CD4-positive, alpha-beta T cell treated with Interleukin-4 for 1 hour (primary cell): ENCODE data around the gene PRRX1.

Experiments
- DNase-seq, 2 donors: peaks; one replicate each; pipeline ENCODE4 v3.0.0-alpha.2; 2020 to 2022

PRRX1 gene

DNA sequence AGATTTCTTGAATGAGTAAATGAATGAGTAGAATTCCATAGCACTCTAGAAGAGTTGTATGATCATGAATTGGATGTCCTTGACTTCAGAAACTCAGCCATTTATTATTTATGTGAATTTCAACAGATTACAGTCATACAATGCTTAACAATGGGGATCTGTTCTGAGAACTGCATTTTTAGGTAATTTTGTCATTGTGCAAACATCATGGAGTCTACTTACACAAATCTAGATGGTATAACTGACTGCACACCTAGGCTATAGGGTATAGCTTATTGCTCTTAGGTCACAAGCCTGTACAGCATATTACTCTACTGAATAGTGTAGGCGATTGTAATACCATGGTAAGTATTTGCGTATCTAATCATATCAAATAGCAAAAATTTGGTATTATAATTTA is 59.6 kb downstream of the PRRX1 start:
- DNase-seq: no peak

DNA sequence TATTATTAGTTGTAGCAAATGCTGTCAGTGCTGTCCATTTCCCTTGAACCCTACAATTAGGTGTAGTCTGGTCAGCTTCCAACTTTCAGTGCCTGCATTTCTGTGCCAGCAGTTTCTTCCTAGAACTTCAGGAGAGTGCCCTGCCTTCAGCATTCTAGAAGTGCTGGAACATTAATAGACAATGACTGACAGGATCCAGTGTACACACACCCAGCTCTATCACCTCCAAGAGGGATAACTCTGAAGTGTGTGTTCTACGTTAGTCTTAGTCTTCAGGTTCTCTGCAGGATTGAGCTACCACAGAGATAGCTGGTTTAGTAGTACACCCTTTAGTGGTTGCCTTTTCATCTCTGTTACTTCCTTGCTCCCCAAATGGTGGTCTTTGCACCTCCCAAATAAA is 61.4 kb downstream of the PRRX1 start:
- no peak for DNase-seq

DNA sequence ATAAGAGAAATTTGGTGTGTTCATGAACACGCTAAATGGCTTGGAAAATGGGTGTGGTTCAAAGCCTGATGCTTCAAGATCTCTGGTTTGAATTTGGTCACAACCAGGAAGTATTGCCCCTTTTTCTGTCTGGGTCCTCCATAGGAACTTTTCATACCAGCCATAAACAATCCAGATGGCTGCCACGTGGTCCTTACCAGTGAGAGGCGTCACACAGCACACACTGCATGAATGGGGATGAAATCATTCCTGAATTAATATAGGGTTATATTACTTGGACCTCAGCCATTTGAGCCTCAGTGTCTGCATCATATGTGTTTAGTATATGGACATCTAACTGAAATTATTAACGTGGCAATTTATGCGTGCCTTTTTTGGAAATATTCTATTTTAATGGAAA is 64.0 kb downstream of the PRRX1 start:
- no peak for DNase-seq

DNA sequence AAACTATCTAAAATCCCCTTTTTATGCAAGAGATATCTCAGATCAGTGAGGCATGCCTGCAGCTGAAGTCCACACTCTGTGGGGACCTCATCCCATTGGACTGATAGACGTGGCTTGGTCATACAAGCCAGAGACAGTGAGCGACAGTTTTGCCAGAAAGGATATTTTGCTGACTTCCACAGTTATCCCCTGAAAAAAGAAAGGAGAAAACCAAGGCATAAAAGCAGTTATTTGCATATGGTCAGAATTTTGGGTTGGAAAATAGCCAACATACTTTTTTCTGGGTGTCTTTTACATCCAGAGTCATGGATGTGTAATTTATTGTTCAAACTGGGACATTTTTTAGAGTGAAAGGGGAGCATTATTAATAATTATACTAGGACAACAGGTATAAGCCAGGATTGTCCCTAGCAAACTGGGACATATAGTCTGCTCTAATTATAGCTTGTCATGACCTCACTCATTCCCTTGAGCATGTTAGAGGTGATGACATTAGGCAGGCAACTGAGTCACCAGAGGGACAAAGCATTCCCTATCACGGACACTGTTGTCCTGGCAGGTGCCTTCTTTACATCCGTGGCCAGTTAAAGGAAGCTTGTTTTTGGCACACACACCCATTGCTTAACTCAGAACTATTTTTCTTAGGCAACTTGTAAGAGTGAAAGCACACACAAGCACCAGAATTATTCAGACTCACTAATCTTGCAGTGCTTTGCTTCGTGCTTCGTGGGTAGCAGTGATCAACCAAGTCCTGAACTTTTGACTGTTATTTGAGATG is 65.5 kb downstream of the PRRX1 start:
- DNase-seq: no peak

DNA sequence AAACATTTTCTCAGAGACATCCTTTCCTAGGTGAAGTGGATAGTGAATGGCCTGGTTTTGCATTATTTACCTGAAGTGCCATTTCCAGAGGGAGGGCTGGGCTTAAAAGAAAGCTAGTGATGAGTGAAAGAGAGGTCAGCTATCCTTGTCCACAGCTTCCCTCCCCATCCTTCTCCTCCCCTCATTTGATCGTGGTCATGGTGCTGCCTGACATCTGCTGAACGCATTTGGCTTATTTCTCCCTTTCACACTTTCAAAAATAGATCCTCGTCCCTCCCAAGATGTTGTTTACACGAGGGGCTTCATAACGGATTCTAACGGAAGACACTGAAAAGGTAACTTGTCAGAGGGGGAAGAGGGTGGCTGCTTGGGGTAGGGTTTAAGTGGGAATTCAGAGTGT is 66.1 kb downstream of the PRRX1 start:
- no peak for DNase-seq

DNA sequence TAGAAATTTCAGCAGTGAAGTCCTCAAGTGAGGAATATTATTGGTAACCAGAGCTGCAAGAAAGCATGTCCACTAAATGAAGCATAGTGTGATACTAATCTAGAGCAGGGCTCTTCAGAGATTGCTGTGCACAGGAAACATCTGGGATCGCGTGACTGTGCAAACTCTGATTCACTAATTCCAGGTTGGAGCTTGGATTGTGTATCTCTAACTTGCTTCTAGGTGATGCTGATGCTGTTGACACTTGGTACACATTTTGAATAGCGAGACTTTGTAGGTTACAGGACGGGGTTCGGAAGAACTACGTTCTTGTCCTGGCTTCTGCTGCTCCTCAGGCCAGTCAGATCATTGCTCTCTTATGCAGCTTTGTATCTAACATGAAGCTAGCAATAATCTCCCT is 66.5 kb downstream of the PRRX1 start:
- DNase-seq: no peak

DNA sequence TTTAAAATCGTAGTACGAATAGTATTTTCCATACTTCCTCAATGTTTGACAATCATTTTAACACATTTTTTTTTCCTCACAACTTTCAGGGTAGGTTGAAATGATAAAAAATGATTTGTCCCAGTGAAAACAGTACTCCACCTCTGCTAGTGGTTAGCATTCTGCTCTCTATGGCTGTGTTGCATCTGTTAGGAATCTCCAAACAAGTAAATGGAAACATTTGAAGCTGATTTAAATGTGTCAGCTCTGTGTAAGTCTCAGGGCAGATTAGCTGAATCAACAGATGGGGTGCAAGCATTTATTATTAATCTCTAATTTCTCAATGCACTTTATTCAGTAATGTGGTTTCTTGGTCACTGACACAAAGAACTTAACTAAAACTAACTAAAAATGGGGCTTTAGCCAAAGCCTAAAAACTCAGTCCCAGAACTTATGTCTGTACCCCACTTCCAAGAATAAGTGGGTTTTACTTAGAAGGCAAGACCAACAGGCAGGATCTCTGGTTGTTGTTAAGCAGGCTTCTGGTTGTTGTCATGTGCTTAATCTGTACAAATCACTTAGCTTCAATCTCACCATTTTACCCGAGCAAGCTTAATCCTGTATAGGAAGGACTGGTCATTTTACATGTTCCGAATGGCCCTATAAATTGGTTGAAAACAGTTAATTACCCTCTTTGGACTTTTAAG is 67.8 kb downstream of the PRRX1 start:
- DNase-seq: no peak

DNA sequence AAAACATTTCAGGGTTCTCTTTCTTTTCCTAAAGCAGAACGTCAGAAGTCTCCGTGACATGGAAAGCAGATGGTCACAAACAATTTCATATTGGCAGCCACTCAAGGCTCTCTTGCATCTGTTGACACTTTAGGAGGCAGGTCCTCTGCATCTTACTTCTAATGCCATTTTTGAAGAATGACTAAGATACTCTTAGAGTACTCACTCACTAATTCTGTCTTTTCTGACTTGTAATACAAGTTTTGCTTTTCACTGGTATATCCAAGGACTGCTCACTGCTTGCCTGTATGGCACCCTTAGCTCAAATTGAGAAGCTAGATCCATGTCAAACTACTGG is 68.3 kb downstream of the PRRX1 start:
- DNase-seq: no peak

DNA sequence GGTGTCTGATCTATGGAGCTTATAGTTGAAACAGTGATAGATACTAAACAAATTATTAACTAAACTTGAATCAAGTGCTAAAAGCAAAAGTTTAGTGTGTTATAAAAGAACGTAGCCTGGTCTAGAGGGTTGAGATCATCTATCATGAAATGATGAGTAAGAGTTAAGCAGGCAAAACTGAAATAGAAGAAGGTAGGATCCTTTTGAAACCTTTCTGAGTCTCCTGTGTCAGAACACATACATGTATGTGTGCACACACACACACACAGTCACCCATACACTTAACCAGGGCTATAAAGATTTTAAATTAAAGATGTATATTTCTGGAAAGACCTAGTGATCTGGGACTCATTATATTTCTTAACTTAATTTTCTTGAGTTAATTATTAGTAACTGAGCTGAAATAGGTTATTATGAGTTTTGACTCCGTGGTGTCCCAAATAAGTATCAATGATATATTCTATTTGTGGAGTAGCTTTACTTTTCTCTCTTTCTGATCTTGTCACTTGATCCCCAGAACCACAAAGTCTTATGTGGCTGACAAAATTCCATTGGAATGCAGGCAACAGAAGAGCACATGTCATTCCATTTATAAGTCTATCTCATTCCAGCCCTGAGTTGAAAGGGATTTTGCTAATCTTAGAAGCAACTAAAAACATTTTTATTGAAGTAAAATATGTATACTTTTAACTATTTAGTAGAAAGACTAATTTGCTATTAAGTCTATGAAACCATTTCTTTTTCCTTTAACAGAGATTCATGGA is 70.7 kb downstream of the PRRX1 start:
- no peak for DNase-seq

DNA sequence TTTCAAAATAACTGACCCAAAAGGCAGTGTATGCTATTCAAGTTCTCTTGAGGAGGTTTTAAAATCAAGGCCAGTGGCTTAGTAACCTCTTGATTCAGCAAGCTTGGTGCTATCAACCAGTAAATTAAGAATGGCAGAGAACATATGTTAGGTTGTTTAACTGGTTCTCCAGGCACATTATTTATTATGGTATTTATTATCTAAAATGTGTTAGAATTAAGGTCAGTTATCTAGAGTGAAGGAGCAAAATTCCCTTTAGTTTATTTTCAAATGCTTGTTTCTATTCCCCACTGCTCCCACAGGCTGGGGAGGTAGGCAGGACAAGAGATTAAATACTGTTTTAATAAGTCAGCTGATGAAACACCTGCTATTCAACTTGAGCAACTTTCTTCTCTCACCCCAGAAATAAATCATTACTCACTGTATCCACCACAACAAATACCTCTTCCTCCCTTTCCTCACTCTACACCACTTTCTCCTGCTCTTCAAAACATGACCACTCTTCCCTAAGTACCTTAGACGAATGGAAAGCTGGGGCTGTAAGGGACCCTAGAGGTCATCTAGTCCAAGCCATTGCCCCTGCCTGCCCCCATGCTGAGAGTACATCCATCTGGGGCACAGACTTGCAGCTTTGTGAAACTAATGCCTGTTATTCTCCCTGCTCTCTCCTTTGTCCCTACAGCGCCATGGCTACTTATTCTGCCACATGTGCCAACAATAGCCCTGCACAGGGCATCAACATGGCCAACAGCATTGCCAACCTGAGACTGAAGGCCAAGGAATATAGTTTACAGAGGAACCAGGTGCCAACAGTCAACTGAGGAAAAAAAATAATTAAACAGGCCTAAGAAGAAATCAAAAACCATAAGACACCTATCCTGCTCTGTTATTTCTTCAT is 71.7 kb downstream of the PRRX1 start:
- no peak for DNase-seq

DNA sequence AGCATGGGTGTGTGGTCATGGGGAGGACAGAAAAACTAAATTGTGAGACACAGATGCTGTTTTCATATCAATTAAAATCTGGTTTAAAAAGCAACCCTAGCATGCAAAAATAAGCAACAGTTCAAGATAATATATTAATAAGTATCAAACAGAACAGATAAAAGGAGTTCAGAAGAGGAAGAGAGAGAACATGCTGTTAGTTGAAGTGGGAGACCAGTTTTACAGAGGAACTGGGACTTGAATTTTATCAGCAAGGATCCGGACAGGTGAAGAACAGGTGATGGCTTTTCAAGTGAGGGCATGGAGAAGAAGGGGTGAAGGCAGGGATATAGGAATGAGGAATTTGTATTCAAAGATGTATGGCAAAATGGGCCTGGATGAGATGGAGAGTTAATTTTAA is 75.9 kb downstream of the PRRX1 start:
- DNase-seq: no peak

DNA sequence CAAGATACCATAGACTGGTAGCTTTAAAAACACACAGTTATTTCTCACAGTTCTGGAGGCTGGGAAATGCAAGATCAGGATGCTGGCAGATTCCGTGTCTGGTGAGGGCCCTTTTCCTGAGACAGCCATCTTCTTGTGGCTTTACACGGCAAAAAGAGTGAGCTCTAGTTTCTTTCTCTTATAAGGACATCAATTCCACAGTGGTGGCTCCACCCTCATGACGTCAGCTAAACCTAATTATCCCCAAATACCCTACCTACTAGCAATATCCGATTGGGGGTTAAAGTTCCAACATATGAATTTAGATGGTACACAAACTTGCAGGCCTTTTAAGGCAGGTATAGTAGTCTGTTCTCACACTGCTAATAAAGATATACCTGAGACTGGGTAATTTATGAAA is 77.7 kb downstream of the PRRX1 start:
- DNase-seq: no peak

DNA sequence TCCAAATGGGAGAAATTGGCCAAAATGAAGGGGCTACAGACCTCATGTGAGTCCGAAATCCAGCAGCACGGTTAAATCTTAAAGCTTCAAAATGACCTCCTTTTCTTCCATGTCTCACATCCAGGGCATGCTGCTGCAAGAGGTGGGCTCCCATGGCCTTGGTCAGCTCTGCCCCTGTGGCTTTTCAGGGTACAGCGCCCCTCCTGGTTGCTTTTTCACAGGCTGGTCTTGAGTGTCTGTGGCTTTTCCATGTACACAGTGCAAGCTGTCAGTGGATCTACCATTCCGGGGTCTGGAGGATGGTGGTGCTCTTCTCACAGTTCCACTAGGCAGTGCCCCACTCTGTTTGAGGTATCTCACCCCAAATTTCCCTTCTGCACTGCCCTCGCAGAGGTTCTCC is 78.7 kb downstream of the PRRX1 start:
- DNase-seq: no peak

DNA sequence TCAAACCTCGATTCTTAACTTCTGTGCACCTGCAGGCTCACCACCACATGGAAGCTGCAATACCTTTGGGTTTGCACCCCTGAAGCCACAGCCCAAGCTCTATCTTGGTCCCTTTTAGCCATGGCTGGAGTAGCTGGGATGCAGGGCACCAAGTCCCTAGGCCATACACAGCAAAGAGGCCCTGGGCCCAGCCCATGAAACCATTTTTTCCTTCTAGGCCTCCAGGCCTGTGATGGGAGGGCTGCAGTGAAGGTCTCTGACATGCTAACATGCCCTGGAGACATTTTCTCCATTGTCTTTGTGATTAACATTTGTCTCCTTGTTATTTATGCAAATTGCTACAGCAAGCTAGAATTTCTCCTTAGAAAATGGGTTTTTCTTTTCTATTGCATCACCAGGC is 79.2 kb downstream of the PRRX1 start:
- DNase-seq: no peak

DNA sequence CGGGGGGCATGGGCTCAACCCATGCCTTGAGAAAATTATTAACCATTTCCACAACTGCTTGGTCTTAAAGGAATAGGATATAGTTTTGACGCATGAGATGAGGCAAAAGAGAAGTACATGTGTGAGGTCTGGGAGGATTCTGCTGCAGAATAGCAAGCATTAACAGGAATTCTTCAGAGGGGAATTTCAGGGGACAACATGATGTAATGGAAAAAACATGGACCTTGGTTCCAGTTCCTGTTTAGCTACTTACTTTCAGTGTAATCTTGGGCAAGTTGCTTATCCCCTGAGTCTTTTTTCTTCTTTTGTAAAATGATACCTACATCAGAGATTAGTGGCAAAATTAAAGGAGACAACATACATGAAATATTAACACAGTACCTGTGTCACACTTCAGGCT is 85.6 kb downstream of the PRRX1 start:
- DNase-seq: no peak

DNA sequence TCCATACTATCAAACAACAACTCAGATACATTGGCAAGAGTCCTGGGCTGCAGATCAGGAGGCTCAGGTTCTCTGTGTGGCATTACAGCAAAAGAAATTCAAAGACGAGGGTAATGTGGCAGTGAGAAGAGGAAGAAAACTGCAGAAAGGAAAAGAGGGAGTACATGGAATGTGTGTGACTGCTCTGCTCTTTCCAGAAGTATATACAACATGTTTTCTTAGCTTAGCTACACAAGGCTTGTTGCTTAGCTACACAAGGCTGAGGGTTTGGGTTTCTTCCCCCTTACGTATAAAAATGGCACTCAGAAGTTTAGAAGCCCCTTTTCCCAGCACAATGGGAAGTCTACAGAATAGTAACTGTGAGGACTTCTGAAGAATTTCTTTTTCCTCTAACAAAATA is 86.0 kb downstream of the PRRX1 start:
- no peak for DNase-seq

DNA sequence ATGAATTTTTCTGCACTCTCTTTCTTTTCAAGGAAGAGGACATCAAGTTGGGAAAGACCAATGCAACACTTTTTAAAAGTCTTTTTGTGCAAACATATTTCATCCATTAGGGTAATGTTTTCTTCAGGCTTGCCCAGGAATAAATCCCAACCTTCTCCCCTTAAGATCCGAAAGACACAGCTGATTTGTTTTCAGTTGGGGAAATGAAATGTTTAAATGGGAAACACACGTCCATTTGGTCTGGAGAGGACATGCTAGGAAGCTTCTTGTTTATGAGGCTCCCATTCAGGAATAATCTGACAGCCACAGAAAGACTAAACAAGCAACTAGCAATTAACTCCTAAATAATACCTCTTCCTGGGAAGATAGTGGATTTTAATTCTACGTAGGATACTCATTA is 91.9 kb downstream of the PRRX1 start:
- DNase-seq: no peak

DNA sequence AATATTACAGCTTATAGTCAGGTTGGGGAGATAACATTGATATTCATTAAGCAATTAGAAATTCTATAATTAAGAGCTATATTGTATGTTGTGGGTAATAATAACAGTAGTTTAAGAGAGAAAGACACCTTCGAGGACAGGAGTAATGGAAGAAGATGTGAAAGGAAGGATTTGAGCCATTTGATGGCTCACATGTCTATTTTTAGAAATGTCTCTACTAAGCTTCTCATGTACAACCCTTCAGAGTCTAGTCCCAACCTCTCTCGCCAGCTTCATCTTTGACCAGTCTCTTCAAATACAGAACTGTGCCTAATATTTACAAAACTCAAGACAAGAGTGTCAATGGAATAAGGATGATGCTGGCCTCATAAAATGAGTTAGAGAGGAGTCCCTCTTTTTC is 95.1 kb downstream of the PRRX1 start:
- DNase-seq: no peak

DNA sequence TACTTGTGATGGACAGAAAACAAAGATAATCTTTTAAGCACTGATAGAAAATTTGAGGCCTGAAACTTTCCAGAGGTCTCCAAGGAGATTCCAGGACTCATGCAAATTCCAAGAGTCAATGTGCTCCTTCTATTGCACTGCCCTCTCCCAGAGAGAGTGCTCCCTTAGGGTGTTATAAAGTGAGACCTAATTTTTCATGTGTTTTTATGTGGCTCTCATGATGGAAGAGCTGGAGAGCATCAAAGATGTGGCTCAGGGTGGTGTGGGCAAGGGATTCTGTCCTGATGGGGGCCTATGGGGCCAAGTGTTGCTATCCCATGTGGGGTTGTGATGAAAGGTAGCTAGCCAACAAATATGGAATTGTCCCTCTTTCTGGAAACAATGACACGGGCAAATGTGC is 101.3 kb downstream of the PRRX1 start:
- no peak for DNase-seq

DNA sequence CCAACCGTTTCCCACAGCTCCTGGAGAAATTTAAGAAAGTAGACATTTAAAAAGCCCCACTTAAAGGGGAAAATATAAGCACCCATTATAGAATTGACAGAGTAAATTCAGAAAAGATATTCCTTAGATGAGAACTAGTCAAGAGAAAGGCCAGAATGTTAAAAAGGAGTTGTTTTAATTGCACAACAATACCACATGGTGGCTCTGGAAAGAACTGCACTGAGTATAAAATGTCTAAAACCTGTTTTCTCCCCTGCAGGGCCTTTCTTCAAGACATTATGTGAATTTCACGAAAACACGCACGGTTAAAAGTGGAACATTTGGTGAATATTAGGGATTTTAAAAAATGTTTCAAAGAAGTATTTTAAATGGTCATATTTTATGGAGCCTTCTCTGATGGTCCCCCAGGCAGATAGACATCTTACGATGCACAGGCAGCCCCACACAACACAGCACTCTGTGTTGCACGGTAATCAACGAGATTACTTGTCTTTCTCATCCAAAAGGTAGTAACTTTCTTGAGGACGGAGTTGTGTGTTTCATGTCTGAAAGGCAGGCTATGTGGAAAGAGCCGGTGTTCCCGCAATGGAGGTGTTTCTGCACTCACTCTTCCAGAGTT is 101.9 kb downstream of the PRRX1 start:
- DNase-seq: no peak

DNA sequence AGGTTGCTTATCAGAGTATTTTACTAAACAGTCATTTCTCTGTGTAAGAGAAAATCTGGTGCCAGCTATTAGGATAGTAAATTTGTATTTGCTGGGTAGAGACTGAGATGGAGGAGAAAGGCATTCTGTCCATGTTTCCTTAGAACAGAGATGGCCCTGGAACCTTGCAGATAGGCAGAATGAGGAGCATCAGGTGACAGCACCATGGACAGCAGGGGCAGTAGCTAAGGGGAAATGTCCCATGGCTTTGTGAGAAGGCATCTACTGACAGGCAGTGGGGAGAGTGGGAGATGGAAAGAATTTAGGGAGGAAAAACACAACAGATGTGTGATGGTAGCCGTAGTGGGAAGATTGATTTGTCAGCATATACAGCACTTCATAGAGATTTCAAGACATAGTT is 105.0 kb downstream of the PRRX1 start:
- DNase-seq: no peak

DNA sequence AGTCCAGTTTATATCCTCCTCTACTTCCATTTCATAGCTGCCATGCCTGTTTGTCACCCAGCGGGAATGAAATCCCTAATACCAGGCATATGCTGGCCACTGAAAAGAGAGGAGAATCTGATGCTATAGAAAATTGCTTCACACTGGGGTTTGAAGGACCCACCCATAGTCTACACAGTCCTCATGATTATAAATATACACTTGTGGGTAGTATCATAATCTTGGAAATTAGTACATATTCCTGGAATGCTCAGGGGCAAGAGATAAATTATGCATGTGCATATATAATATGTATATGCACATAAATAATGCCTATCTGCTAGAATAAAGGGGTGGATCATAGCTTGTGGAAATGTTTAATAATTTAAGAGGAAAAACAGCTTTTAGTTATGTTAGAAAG is 105.8 kb downstream of the PRRX1 start:
- DNase-seq: no peak

DNA sequence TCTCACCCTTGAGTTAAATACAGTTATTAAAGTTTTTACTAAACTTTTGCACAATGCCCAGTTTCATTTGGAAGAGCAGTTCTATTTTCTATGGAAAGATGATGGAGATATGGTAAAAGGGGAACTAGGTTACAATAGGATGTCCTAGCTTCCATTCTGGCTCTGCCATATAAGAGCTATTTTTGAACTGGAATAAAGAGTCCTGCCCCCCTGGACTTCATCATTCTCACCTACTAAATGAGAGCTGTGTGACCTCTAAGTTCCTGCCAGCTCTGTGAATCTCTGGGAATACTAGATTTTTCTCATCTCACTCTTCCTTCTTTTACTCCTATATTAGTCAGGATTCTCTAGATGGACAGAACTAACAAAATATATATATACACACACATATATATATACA is 106.3 kb downstream of the PRRX1 start:
- no peak for DNase-seq
